Measurements from ENCODE around the gene PLIN5. TPM values are rescaled to one million over a fixed set of nuclear protein-coding genes. Genes with fewer than 3 reads are reported as not detected.
"Not testable (repeated sequence)": the region's sequence is repeated elsewhere in the genome, so short reads cannot be mapped to it uniquely, and the experiment has no call there.

The PLIN5 gene
- polyA plus RNA-seq, 1 donor, result 2.0 TPM

- not testable (repeated sequence) for H3K4me1 ChIP-seq (ENCODE audit: control insufficient read depth, insufficient read depth, low read length); H3K36me3 ChIP-seq (ENCODE audit: control insufficient read depth, insufficient read depth, low read length); H3K27ac ChIP-seq (ENCODE audit: low read length); DNase-seq; H3K27me3 ChIP-seq (ENCODE audit: control insufficient read depth, insufficient read depth, low read length); H3K4me3 ChIP-seq (ENCODE audit: low read length)
- peaks cover 10% of the 10 kb centered on the region for H3K9me3 ChIP-seq (ENCODE audit: control insufficient read depth, low read depth, low read length)
- WGBS (ENCODE audit: insufficient coverage, low lambda C conversion rate), result no CpG with 5 or more reads among the region's 12 CpGs
Observed at GRCh38 chr19:4541806-4542145, 6.8 kb upstream of the PLIN5 start.

GRCh38 chr19:4541114-4541805 lies 6.2 kb upstream of the PLIN5 start:
- no peak overlapping the region for H3K4me3 ChIP-seq (ENCODE audit: low read length)
- WGBS (ENCODE audit: insufficient coverage, low lambda C conversion rate), result 80% methylated on average over 1 of the region's 12 CpGs

GRCh38 chr19:4539693-4540581 lies 4.9 kb upstream of the PLIN5 start, which contains the start of gene LRG1:
Gene LRG1, minus strand, starts transcription at chr19:4540036. Its CDS starts 23 bp downstream, at chr19:4540013.
- peak; percentile 64 to 83 for DNase-seq
- Histone ChIP-seq H3K36me3 (ENCODE audit: control insufficient read depth, insufficient read depth, low read length) (no peaks in the 10 kb centered on the region), H3K27ac (ENCODE audit: low read length) (peak within 1 kb of the TSS; percentile 6), H3K9me3 (ENCODE audit: control insufficient read depth, low read depth, low read length) (peaks cover 13% of the 10 kb centered on the region), H3K4me3 (ENCODE audit: low read length) (no peak within 1 kb of the TSS), H3K4me1 (ENCODE audit: control insufficient read depth, insufficient read depth, low read length) (peaks cover 8% of the 10 kb centered on the region), H3K27me3 (ENCODE audit: control insufficient read depth, insufficient read depth, low read length) (peaks cover 5% of the 10 kb centered on the region)
- no CpG with 5 or more reads among the region's 14 CpGs for WGBS (ENCODE audit: insufficient coverage, low lambda C conversion rate)

More at GRCh38 chr19:4541114-4541805, 6.2 kb upstream of the PLIN5 start:
- Histone ChIP-seq H3K27ac (ENCODE audit: low read length) (no peak overlapping the region), H3K4me1 (ENCODE audit: control insufficient read depth, insufficient read depth, low read length) (no peaks in the 10 kb centered on the region), H3K27me3 (ENCODE audit: control insufficient read depth, insufficient read depth, low read length) (no peaks in the 10 kb centered on the region), H3K9me3 (ENCODE audit: control insufficient read depth, low read depth, low read length) (peaks cover 10% of the 10 kb centered on the region), H3K36me3 (ENCODE audit: control insufficient read depth, insufficient read depth, low read length) (no peaks in the 10 kb centered on the region)
- no peak for DNase-seq

- Histone ChIP-seq H3K36me3 (ENCODE audit: control insufficient read depth, insufficient read depth, low read length) (no peaks in the 10 kb centered on the region), H3K9me3 (ENCODE audit: control insufficient read depth, low read depth, low read length) (peaks cover 13% of the 10 kb centered on the region), H3K27ac (ENCODE audit: low read length) (no peak overlapping the region), H3K4me1 (ENCODE audit: control insufficient read depth, insufficient read depth, low read length) (peaks cover 8% of the 10 kb centered on the region), H3K27me3 (ENCODE audit: control insufficient read depth, insufficient read depth, low read length) (peaks cover 10% of the 10 kb centered on the region), H3K4me3 (ENCODE audit: low read length) (no peak overlapping the region)
- no peak for DNase-seq
- no CpG with 5 or more reads among the region's 3 CpGs for WGBS (ENCODE audit: insufficient coverage, low lambda C conversion rate)
Observed at GRCh38 chr19:4539169-4539692, 4.2 kb upstream of the PLIN5 start.

GRCh38 chr19:4538601-4538954 lies 3.6 kb upstream of the PLIN5 start:
- peaks cover 13% of the 10 kb centered on the region for H3K27me3 ChIP-seq (ENCODE audit: control insufficient read depth, insufficient read depth, low read length)
- H3K27ac ChIP-seq (ENCODE audit: low read length), result no peak overlapping the region
- no peak for DNase-seq
- WGBS (ENCODE audit: insufficient coverage, low lambda C conversion rate), result 100% methylated on average over 1 of the region's 13 CpGs
- no peak overlapping the region for H3K4me3 ChIP-seq (ENCODE audit: low read length)
- H3K4me1 ChIP-seq (ENCODE audit: control insufficient read depth, insufficient read depth, low read length), result peaks cover 8% of the 10 kb centered on the region
- peaks cover 12% of the 10 kb centered on the region for H3K9me3 ChIP-seq (ENCODE audit: control insufficient read depth, low read depth, low read length)
- H3K36me3 ChIP-seq (ENCODE audit: control insufficient read depth, insufficient read depth, low read length), result no peaks in the 10 kb centered on the region

- no peak overlapping the region for H3K4me3 ChIP-seq (ENCODE audit: low read length)
- WGBS (ENCODE audit: insufficient coverage, low lambda C conversion rate), result no CpG with 5 or more reads among the region's 27 CpGs
- no peak for DNase-seq
- no peaks in the 10 kb centered on the region for H3K36me3 ChIP-seq (ENCODE audit: control insufficient read depth, insufficient read depth, low read length)
- peaks cover 13% of the 10 kb centered on the region for H3K27me3 ChIP-seq (ENCODE audit: control insufficient read depth, insufficient read depth, low read length)
- H3K4me1 ChIP-seq (ENCODE audit: control insufficient read depth, insufficient read depth, low read length), result peaks cover 8% of the 10 kb centered on the region
- no peak overlapping the region for H3K27ac ChIP-seq (ENCODE audit: low read length)
- H3K9me3 ChIP-seq (ENCODE audit: control insufficient read depth, low read depth, low read length), result peaks cover 12% of the 10 kb centered on the region
Observed at GRCh38 chr19:4537953-4538600, 3.1 kb upstream of the PLIN5 start.

- H3K9me3 ChIP-seq (ENCODE audit: control insufficient read depth, low read depth, low read length), result peaks cover 8% of the 10 kb centered on the region
- H3K27ac ChIP-seq (ENCODE audit: low read length), result no peak overlapping the region
- peaks cover 8% of the 10 kb centered on the region for H3K4me1 ChIP-seq (ENCODE audit: control insufficient read depth, insufficient read depth, low read length)
- peaks cover 13% of the 10 kb centered on the region for H3K27me3 ChIP-seq (ENCODE audit: control insufficient read depth, insufficient read depth, low read length)
- no peak overlapping the region for H3K4me3 ChIP-seq (ENCODE audit: low read length)
- no CpG with 5 or more reads among the region's 5 CpGs for WGBS (ENCODE audit: insufficient coverage, low lambda C conversion rate)
- no peak for DNase-seq
- no peaks in the 10 kb centered on the region for H3K36me3 ChIP-seq (ENCODE audit: control insufficient read depth, insufficient read depth, low read length)
Observed at GRCh38 chr19:4536798-4537197, 1.8 kb upstream of the PLIN5 start.

GRCh38 chr19:4533835-4534424 lies 1.1 kb downstream of the PLIN5 start:
- peaks cover 13% of the 10 kb centered on the region for H3K27me3 ChIP-seq (ENCODE audit: control insufficient read depth, insufficient read depth, low read length)
- no peaks in the 10 kb centered on the region for H3K36me3 ChIP-seq (ENCODE audit: control insufficient read depth, insufficient read depth, low read length)
- H3K27ac ChIP-seq (ENCODE audit: low read length), result no peak overlapping the region
- WGBS (ENCODE audit: insufficient coverage, low lambda C conversion rate), result 100% methylated on average over 1 of the region's 9 CpGs
- H3K4me1 ChIP-seq (ENCODE audit: control insufficient read depth, insufficient read depth, low read length), result peaks cover 8% of the 10 kb centered on the region
- peaks cover 4% of the 10 kb centered on the region for H3K9me3 ChIP-seq (ENCODE audit: control insufficient read depth, low read depth, low read length)
- no peak for DNase-seq
- H3K4me3 ChIP-seq (ENCODE audit: low read length), result no peak overlapping the region

GRCh38 chr19:4533334-4533733 lies 1.7 kb downstream of the PLIN5 start:
- Histone ChIP-seq H3K27ac (ENCODE audit: low read length) (no peak overlapping the region), H3K4me1 (ENCODE audit: control insufficient read depth, insufficient read depth, low read length) (peaks cover 8% of the 10 kb centered on the region), H3K36me3 (ENCODE audit: control insufficient read depth, insufficient read depth, low read length) (no peaks in the 10 kb centered on the region), H3K4me3 (ENCODE audit: low read length) (no peak overlapping the region), H3K27me3 (ENCODE audit: control insufficient read depth, insufficient read depth, low read length) (peaks cover 13% of the 10 kb centered on the region), H3K9me3 (ENCODE audit: control insufficient read depth, low read depth, low read length) (peaks cover 4% of the 10 kb centered on the region)
- no CpG with 5 or more reads among the region's 9 CpGs for WGBS (ENCODE audit: insufficient coverage, low lambda C conversion rate)
- no peak for DNase-seq
